CD14-positive monocyte (primary cell): ENCODE data around the gene BTBD3. TPM values are rescaled to one million over a fixed set of nuclear protein-coding genes. Genes with fewer than 3 reads are reported as not detected.

Experiments
- DNase-seq, 3 donors: peaks; one replicate each; pipeline ENCODE4 v3.0.0-alpha.2; 2011 to 2022
- H2AFZ ChIP-seq: 2 replicates; pipeline ENCODE4 v1.6.0; 2012; ENCODE audit warnings: mild to moderate bottlenecking, low read depth, low read length, inconsistent platforms; ENCODE audit not compliant: insufficient read depth, poor library complexity, severe bottlenecking
- H3K27ac ChIP-seq, 2 donors: 1 replicate in 1 of 2; 2 replicates in 1 of 2; pipeline ENCODE4 v1.5.1; 2012 to 2013; ENCODE audit warnings: low read length in 2 of 2, control low read depth in 1 of 2, inconsistent platforms in 1 of 2, low read depth in 1 of 2, mild to moderate bottlenecking in 1 of 2
- H3K27me3 ChIP-seq, 2 donors: one replicate each; pipeline versions ENCODE4 v1.6.0 to v1.6.1; 2011 to 2013; ENCODE audit warnings: low read length in 2 of 2; ENCODE audit not compliant: control insufficient read depth in 2 of 2, insufficient read depth in 2 of 2
- H3K36me3 ChIP-seq, 2 donors: replicated peaks in 1 of 2; 1 replicate in 1 of 2; 2 replicates in 1 of 2; pipeline versions ENCODE4 v1.5.1 to v1.6.1; 2012 to 2013; ENCODE audit warnings: low read length in 2 of 2, control low read depth in 1 of 2, inconsistent platforms in 1 of 2, mild to moderate bottlenecking in 1 of 2; ENCODE audit not compliant: insufficient read depth in 2 of 2, control insufficient read depth in 1 of 2
- H3K4me1 ChIP-seq, 2 donors: 1 replicate in 1 of 2; 2 replicates in 1 of 2; pipeline versions ENCODE4 v1.5.1 to v1.6.1; 2012 to 2013; ENCODE audit warnings: low read length in 2 of 2, control low read depth in 1 of 2, inconsistent platforms in 1 of 2, mild to moderate bottlenecking in 1 of 2, moderate library complexity in 1 of 2; ENCODE audit not compliant: insufficient read depth in 2 of 2, control insufficient read depth in 1 of 2
- H3K4me2 ChIP-seq: replicated peaks from 2 replicates; pipeline ENCODE3; 2012; ENCODE audit warnings: low read length, moderate library complexity, mild to moderate bottlenecking; ENCODE audit not compliant: poor library complexity, severe bottlenecking; ENCODE audit errors: extremely low read depth
- H3K4me3 ChIP-seq, 3 experiments: fragments of 200-600 bp in 1 of 3; sonication (generic) in 1 of 3; replicated peaks in 1 of 3; 1 replicate in 2 of 3; 2 replicates in 1 of 3; pipeline ENCODE4 v1.5.1; 2011 to 2013; ENCODE audit warnings: low read length in 3 of 3, mild to moderate bottlenecking in 3 of 3, control low read depth in 2 of 3, low read depth in 2 of 3, inconsistent platforms in 1 of 3, moderate library complexity in 1 of 3
- H3K79me2 ChIP-seq: 2 replicates; pipeline ENCODE4 v1.6.0; 2012; ENCODE audit warnings: mild to moderate bottlenecking, control low read depth, inconsistent platforms, low read length, moderate library complexity; ENCODE audit not compliant: insufficient read depth
- H3K9ac ChIP-seq: 2 replicates; pipeline ENCODE4 v1.6.0; 2017; ENCODE audit warnings: low read length, mild to moderate bottlenecking; ENCODE audit not compliant: insufficient read depth, poor library complexity, severe bottlenecking
- H3K9me3 ChIP-seq, 2 donors: replicated peaks in 1 of 2; 1 replicate in 1 of 2; 2 replicates in 1 of 2; pipeline versions ENCODE4 v1.5.1 to v1.6.1; 2012 to 2013; ENCODE audit warnings: low read length in 2 of 2, control low read depth in 1 of 2; ENCODE audit not compliant: control insufficient read depth in 1 of 2, insufficient read depth in 1 of 2
- H4K20me1 ChIP-seq: 2 replicates; pipeline ENCODE4 v1.6.0; 2012; ENCODE audit warnings: mild to moderate bottlenecking, low read length, control low read depth, moderate library complexity; ENCODE audit not compliant: insufficient read depth
- H3K27ac Mint-ChIP-seq, 7 donors: one replicate each; pipeline ENCODE4 v1.8.0; 2020; ENCODE audit warnings: mild to moderate bottlenecking in 7 of 7, mixed read lengths in 7 of 7, moderate library complexity in 6 of 7, inconsistent platforms in 2 of 7
- H3K27me3 Mint-ChIP-seq, 3 donors: one replicate each; pipeline ENCODE4 v1.8.0; 2021 to 2022; ENCODE audit warnings: low read depth in 3 of 3, mild to moderate bottlenecking in 3 of 3, mixed read lengths in 3 of 3, moderate library complexity in 3 of 3, inconsistent platforms in 1 of 3
- H3K36me3 Mint-ChIP-seq, 2 donors: one replicate each; pipeline ENCODE4 v1.8.0; 2020; ENCODE audit warnings: mixed read lengths in 2 of 2, inconsistent platforms in 1 of 2, mild to moderate bottlenecking in 1 of 2
- H3K4me1 Mint-ChIP-seq: one replicate; pipeline ENCODE4 v1.8.0; 2020; ENCODE audit warnings: mild to moderate bottlenecking, mixed read lengths
- H3K4me3 Mint-ChIP-seq, 2 donors: one replicate each; pipeline ENCODE4 v1.8.0; 2020; ENCODE audit warnings: mild to moderate bottlenecking in 2 of 2, mixed read lengths in 2 of 2, moderate library complexity in 1 of 2
- H3K9me3 Mint-ChIP-seq, 7 donors: one replicate each; pipeline ENCODE4 v1.8.0; 2020 to 2022; ENCODE audit warnings: mixed read lengths in 7 of 7, mild to moderate bottlenecking in 6 of 7, moderate library complexity in 6 of 7, inconsistent platforms in 2 of 7
- CTCF ChIP-seq: fragments of 200-600 bp; IDR thresholded peaks from one replicate; pipeline ENCODE4 v1.8.0; 2022; ENCODE audit warnings: antibody characterized with exemption, mild to moderate bottlenecking
- whole genome bisulfite sequencing: methylation state at CpG from one replicate; pipeline ENCODE4 v1.1.5; 2013; ENCODE audit warnings: missing lambda C conversion rate; ENCODE audit not compliant: insufficient coverage; 5-methylcytosine and 5-hydroxymethylcytosine counted together
- intact Hi-C, 2 donors: fragments of 100-400 bp; cut with micrococcal nuclease; formaldehyde crosslinking; loops; one replicate each; pipeline versions ENCODE4 v1.15.0 to v1.15.1; 2023
- polyA plus RNA-seq, 3 donors: library from polyadenylated mRNA; depleted of rRNA in 1 of 3; unstranded in 2 of 3; stranded (reverse) in 1 of 3; fragments of 300-500 nt in 2 of 3; fragments of >200 nt in 1 of 3; fragmentation: Illumina TruSeq in 2 of 3; gene quantifications; 1 replicate in 2 of 3; 2 replicates in 1 of 3; pipeline ENCODE4 v1.2.3, GENCODE V29; 2012 to 2021

BTBD3 gene
- polyA plus RNA-seq, 3 donors = 4.4 to 8.5 (median 5.5) TPM

GRCh38 chr20:11882651-11883050 is 35.0 kb upstream of the BTBD3 start:
- no peak for TF ChIP-seq CTCF
- intact Hi-C loops = no loop called here
- no peaks in the 10 kb centered on the region for H3K36me3 Mint-ChIP-seq
- no peaks in the 10 kb centered on the region for H3K27me3 ChIP-seq
- H4K20me1 ChIP-seq = no peaks in the 10 kb centered on the region
- H3K9ac ChIP-seq = no peak overlapping the region
- H3K4me1 Mint-ChIP-seq = peaks cover 3% of the 10 kb centered on the region
- H3K27me3 Mint-ChIP-seq = peaks cover 0 to 3% (median 3%) of the 10 kb centered on the region in 3 donors
- no peak overlapping the region for H3K4me3 ChIP-seq
- H3K4me3 Mint-ChIP-seq = no peak overlapping the region
- H3K27ac Mint-ChIP-seq = no peak overlapping the region
- H3K9me3 ChIP-seq = peaks cover 0 to 3% of the 10 kb centered on the region in 2 donors
- no peak for DNase-seq
- no peaks in the 10 kb centered on the region for H3K4me1 ChIP-seq
- no peak overlapping the region for H3K27ac ChIP-seq
- H3K79me2 ChIP-seq = no peaks in the 10 kb centered on the region
- H3K9me3 Mint-ChIP-seq = peaks cover 0 to 13% (median 5%) of the 10 kb centered on the region in 7 donors
- no peak overlapping the region for H3K4me2 ChIP-seq
- H2AFZ ChIP-seq = no peak overlapping the region
- 80% methylated on average over 2 of the region's 7 CpGs for WGBS
- H3K36me3 ChIP-seq = no peaks in the 10 kb centered on the region

- no peak overlapping the region for H3K9ac ChIP-seq
- no peaks in the 10 kb centered on the region for H3K9me3 ChIP-seq
- peaks cover 10% of the 10 kb centered on the region for H3K79me2 ChIP-seq
- peaks cover 2 to 5% of the 10 kb centered on the region in 2 donors for H3K27me3 ChIP-seq
- DNase-seq = no peak
- H3K4me1 ChIP-seq = peaks cover 22 to 26% of the 10 kb centered on the region in 2 donors
- peaks cover 7% of the 10 kb centered on the region for H4K20me1 ChIP-seq
- Mint-ChIP-seq H3K9me3 (peaks cover 0 to 1% (median 0%) of the 10 kb centered on the region in 7 donors), H3K27ac (no peak overlapping the region), H3K27me3 (peaks cover 0 to 23% (median 7%) of the 10 kb centered on the region in 3 donors), H3K36me3 (no peaks in the 10 kb centered on the region), H3K4me1 (peaks cover 24% of the 10 kb centered on the region), H3K4me3 (no peak overlapping the region)
- H3K36me3 ChIP-seq = no peaks in the 10 kb centered on the region
- H3K4me3 ChIP-seq = no peak overlapping the region
- H3K4me2 ChIP-seq = no peak overlapping the region
- no peak overlapping the region for H2AFZ ChIP-seq
- no CpG with 5 or more reads among the region's 1 CpG for WGBS
- TF ChIP-seq CTCF = no peak
- H3K27ac ChIP-seq = no peak overlapping the region
- intact Hi-C loops = no loop called here
These were observed 29.0 kb upstream of the BTBD3 start for GRCh38 chr20:11888648-11889047.
